OCI-LY1 (cell line): Measurements from ENCODE around the gene SMIM5.

Experiments used
- EZH2 ChIP-seq: fragments of 200-600 bp; sonication (generic), shearing (Covaris generic); IDR thresholded peaks from 2 replicates; pipeline ENCODE4 v1.8.0; 2017; ENCODE audit warnings: borderline replicate concordance, mixed run types, mild to moderate bottlenecking, antibody characterized with exemption, low read length, moderate library complexity, mixed read lengths
- TF ChIP-seq, protein P1 (sequence below): fragments of 200-600 bp; sonication (generic), shearing (Covaris generic); IDR thresholded peaks from 2 replicates; pipeline ENCODE4 v1.5.1; 2017; ENCODE audit warnings: mild to moderate bottlenecking, antibody characterized with exemption, low read length, moderate library complexity, mixed read lengths

DNA sequence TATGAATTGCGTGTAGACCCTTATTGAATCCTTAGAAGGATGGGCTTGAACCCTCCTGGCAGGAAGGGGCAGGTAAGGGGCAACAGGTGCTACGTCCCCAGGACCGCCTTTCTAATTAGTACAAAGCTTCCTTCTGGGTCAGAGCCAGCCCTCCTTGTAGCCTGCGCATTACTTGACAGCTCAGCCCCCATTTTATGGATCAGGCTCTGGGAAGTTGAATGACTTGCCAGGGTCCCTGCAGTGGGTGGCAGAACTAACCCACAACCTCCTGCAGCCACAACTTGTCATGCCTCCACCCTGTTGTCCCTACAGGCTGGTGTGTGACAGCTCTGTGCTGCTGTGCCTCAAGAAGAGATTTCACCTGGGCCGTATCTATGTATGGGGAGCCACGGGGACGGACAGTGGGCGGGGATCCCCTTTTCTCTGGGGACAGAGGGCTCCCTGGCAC lies 42.9 kb upstream of the SMIM5 start:
- TF ChIP-seq, protein P1, sequence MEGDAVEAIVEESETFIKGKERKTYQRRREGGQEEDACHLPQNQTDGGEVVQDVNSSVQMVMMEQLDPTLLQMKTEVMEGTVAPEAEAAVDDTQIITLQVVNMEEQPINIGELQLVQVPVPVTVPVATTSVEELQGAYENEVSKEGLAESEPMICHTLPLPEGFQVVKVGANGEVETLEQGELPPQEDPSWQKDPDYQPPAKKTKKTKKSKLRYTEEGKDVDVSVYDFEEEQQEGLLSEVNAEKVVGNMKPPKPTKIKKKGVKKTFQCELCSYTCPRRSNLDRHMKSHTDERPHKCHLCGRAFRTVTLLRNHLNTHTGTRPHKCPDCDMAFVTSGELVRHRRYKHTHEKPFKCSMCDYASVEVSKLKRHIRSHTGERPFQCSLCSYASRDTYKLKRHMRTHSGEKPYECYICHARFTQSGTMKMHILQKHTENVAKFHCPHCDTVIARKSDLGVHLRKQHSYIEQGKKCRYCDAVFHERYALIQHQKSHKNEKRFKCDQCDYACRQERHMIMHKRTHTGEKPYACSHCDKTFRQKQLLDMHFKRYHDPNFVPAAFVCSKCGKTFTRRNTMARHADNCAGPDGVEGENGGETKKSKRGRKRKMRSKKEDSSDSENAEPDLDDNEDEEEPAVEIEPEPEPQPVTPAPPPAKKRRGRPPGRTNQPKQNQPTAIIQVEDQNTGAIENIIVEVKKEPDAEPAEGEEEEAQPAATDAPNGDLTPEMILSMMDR: no peak
- no peak for TF ChIP-seq EZH2
